ENCODE measurements around the gene CHIA. TPM values are rescaled to one million over a fixed set of nuclear protein-coding genes. Genes with fewer than 3 reads are reported as not detected.

Gene CHIA
- total RNA-seq, 1 donor: under 0.01 TPM

GRCh38 chr1:111369645-111370044, 79.0 kb downstream of the CHIA start:
- Histone ChIP-seq H3K4me1 (ENCODE audit: insufficient read depth, low read length) (no peaks in the 10 kb centered on the region), H3K9me3 (ENCODE audit: low read depth, low read length) (no peaks in the 10 kb centered on the region), H3K27me3 (ENCODE audit: insufficient read depth, low read length) (peaks cover 11% of the 10 kb centered on the region), H3K4me3 (ENCODE audit: low read length) (no peak overlapping the region)

Other genes with a start within 250 kb of the CHIA start
- 89.8 TPM for gene DRAM2, start 150.8 kb upstream of the CHIA start, total RNA-seq
- 48.9 TPM for gene CEPT1, start 150.6 kb upstream of the CHIA start, total RNA-seq
- gene DENND2D, start 90.2 kb upstream of the CHIA start, total RNA-seq: 49.5 TPM
- gene CHI3L2, start 63.1 kb upstream of the CHIA start, total RNA-seq: 12.9 TPM
- 3.7 TPM for gene OVGP1, start 136.9 kb downstream of the CHIA start, total RNA-seq
- gene WDR77, start 158.4 kb downstream of the CHIA start, total RNA-seq: 8.6 TPM
- gene ATP5PB, start 158.6 kb downstream of the CHIA start, total RNA-seq: 177 TPM
- gene C1orf162, start 183.1 kb downstream of the CHIA start, total RNA-seq: 34.4 TPM
- not detected for gene ADORA3, start 212.8 kb downstream of the CHIA start, total RNA-seq
- not detected for gene TMIGD3, start 212.8 kb downstream of the CHIA start, total RNA-seq

All from mononuclear cell (primary cell).